ENCODE measurements around the gene PLA2G4B. TPM values are rescaled to one million over a fixed set of nuclear protein-coding genes. Genes with fewer than 3 reads are reported as not detected.

Gene PLA2G4B
- total RNA-seq, 1 experiment from 2014 or later, result 4.7 TPM

GRCh38 chr15:41839781-41840491 lies 1.3 kb downstream of the PLA2G4B start:
- CTCF ChIA-PET, result no interaction called here
- H3K27me3 ChIP-seq (ENCODE audit: control insufficient read depth, insufficient read depth, low read length), result no peaks in the 10 kb centered on the region
- ATAC-seq (no peak), DNase-seq (ENCODE audit: low read depth, low spot score) (no peak)
- no peaks in the 10 kb centered on the region for H3K36me3 ChIP-seq (ENCODE audit: control insufficient read depth, insufficient read depth, low read length)
- no peak overlapping the region for H3K4me3 ChIP-seq (ENCODE audit: low read depth in 2 of 2, low read length in 2 of 2)
- H3K4me1 ChIP-seq (ENCODE audit: control insufficient read depth, insufficient read depth, low read length), result no peaks in the 10 kb centered on the region
- in situ Hi-C loops (cut with HindIII; ENCODE audit: low pct_unique_long_range_greater_than_20kb, low sequenced_read_pairs), result no loop called here
- intact Hi-C loops (cut with micrococcal nuclease; ENCODE audit: unreplicated experiment), result no loop called here
- TF ChIP-seq, protein P1, sequence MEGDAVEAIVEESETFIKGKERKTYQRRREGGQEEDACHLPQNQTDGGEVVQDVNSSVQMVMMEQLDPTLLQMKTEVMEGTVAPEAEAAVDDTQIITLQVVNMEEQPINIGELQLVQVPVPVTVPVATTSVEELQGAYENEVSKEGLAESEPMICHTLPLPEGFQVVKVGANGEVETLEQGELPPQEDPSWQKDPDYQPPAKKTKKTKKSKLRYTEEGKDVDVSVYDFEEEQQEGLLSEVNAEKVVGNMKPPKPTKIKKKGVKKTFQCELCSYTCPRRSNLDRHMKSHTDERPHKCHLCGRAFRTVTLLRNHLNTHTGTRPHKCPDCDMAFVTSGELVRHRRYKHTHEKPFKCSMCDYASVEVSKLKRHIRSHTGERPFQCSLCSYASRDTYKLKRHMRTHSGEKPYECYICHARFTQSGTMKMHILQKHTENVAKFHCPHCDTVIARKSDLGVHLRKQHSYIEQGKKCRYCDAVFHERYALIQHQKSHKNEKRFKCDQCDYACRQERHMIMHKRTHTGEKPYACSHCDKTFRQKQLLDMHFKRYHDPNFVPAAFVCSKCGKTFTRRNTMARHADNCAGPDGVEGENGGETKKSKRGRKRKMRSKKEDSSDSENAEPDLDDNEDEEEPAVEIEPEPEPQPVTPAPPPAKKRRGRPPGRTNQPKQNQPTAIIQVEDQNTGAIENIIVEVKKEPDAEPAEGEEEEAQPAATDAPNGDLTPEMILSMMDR (IDR thresholded peaks at IDR 0.05), result no peak
- TF ChIP-seq TCF7L2 (IDR thresholded peaks at IDR 0.05; ENCODE audit: low read depth, low read length) (no peak), POLR2AphosphoS5 (IDR thresholded peaks at IDR 0.05; ENCODE audit: low read depth, low read length) (no peak), SIN3A (IDR thresholded peaks at IDR 0.05; ENCODE audit: borderline replicate concordance, insufficient read depth, low read depth, low read length) (no peak)
- TF ChIP-seq, protein P2, sequence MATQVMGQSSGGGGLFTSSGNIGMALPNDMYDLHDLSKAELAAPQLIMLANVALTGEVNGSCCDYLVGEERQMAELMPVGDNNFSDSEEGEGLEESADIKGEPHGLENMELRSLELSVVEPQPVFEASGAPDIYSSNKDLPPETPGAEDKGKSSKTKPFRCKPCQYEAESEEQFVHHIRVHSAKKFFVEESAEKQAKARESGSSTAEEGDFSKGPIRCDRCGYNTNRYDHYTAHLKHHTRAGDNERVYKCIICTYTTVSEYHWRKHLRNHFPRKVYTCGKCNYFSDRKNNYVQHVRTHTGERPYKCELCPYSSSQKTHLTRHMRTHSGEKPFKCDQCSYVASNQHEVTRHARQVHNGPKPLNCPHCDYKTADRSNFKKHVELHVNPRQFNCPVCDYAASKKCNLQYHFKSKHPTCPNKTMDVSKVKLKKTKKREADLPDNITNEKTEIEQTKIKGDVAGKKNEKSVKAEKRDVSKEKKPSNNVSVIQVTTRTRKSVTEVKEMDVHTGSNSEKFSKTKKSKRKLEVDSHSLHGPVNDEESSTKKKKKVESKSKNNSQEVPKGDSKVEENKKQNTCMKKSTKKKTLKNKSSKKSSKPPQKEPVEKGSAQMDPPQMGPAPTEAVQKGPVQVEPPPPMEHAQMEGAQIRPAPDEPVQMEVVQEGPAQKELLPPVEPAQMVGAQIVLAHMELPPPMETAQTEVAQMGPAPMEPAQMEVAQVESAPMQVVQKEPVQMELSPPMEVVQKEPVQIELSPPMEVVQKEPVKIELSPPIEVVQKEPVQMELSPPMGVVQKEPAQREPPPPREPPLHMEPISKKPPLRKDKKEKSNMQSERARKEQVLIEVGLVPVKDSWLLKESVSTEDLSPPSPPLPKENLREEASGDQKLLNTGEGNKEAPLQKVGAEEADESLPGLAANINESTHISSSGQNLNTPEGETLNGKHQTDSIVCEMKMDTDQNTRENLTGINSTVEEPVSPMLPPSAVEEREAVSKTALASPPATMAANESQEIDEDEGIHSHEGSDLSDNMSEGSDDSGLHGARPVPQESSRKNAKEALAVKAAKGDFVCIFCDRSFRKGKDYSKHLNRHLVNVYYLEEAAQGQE (IDR thresholded peaks at IDR 0.05; ENCODE audit: insufficient read depth in 1 of 2, low read depth in 2 of 2, low read length in 1 of 2), result no peak
- H3K9me3 ChIP-seq (ENCODE audit: control insufficient read depth, insufficient read depth, low read depth, low read length), result no peaks in the 10 kb centered on the region
- POLR2A ChIA-PET, result no interaction called here
- no TSS peak for BruUV-seq (replicated peaks)
- H3K27ac ChIP-seq (ENCODE audit: low read length), result no peak overlapping the region

- no peak overlapping the region for H3K4me3 ChIP-seq (ENCODE audit: low read depth in 2 of 2, low read length in 2 of 2)
- no peak overlapping the region for H3K27ac ChIP-seq (ENCODE audit: low read length)
- no peak for DNase-seq (ENCODE audit: low read depth, low spot score)
- no peaks in the 10 kb centered on the region for H3K27me3 ChIP-seq (ENCODE audit: control insufficient read depth, insufficient read depth, low read length)
- TF ChIP-seq, protein P1 (IDR thresholded peaks at IDR 0.05), result no peak
- no peak for ATAC-seq
- ChIA-PET POLR2A (no interaction called here), CTCF (no interaction called here)
- no TSS peak for BruUV-seq (replicated peaks)
- in situ Hi-C loops (cut with HindIII; ENCODE audit: low pct_unique_long_range_greater_than_20kb, low sequenced_read_pairs), result no loop called here
- H3K9me3 ChIP-seq (ENCODE audit: control insufficient read depth, insufficient read depth, low read depth, low read length), result no peaks in the 10 kb centered on the region
- H3K4me1 ChIP-seq (ENCODE audit: control insufficient read depth, insufficient read depth, low read length), result no peaks in the 10 kb centered on the region
- H3K36me3 ChIP-seq (ENCODE audit: control insufficient read depth, insufficient read depth, low read length), result no peaks in the 10 kb centered on the region
- intact Hi-C loops (cut with micrococcal nuclease; ENCODE audit: unreplicated experiment), result no loop called here
Observed at GRCh38 chr15:41840673-41841072, 2.0 kb downstream of the PLA2G4B start.
